Measurements from ENCODE around the gene UACA. TPM values are rescaled to one million over a fixed set of nuclear protein-coding genes. Genes with fewer than 3 reads are reported as not detected.
"Not testable (repeated sequence)": the region's sequence is repeated elsewhere in the genome, so short reads cannot be mapped to it uniquely, and the experiment has no call there.

UACA gene
- polyA plus RNA-seq, 3 donors, result 79.7 to 110 (median 102) TPM

GRCh38 chr15:70669006-70669602 lies 94.3 kb downstream of the UACA start:
- no peak for DNase-seq

- no peak for DNase-seq
Observed at GRCh38 chr15:70665599-70665998, 97.8 kb downstream of the UACA start.

- no peak for DNase-seq
Observed at GRCh38 chr15:70664494-70664893, 98.9 kb downstream of the UACA start.

GRCh38 chr15:70663069-70663468 lies 100.3 kb downstream of the UACA start:
- DNase-seq, result not testable (repeated sequence)

- DNase-seq, result no peak
Observed at GRCh38 chr15:70659662-70660061, 103.7 kb downstream of the UACA start.

- DNase-seq, result no peak
Observed at GRCh38 chr15:70658641-70659040, 104.7 kb downstream of the UACA start.

GRCh38 chr15:70653426-70653825 lies 109.9 kb downstream of the UACA start:
- DNase-seq, result no peak

GRCh38 chr15:70652341-70652740 lies 111.0 kb downstream of the UACA start:
- DNase-seq, result no peak

GRCh38 chr15:70651303-70651845 lies 112.0 kb downstream of the UACA start:
- no peak for DNase-seq

GRCh38 chr15:70650567-70651302 lies 112.6 kb downstream of the UACA start:
- no peak for DNase-seq

GRCh38 chr15:70647396-70647795 lies 116.0 kb downstream of the UACA start:
- DNase-seq, result no peak

- DNase-seq, result no peak
Observed at GRCh38 chr15:70646169-70646568, 117.2 kb downstream of the UACA start.

- no peak for DNase-seq
Observed at GRCh38 chr15:70643783-70644125, 119.6 kb downstream of the UACA start.

- DNase-seq, result no peak
Observed at GRCh38 chr15:70643106-70643782, 120.1 kb downstream of the UACA start.

GRCh38 chr15:70636540-70637165 lies 126.7 kb downstream of the UACA start:
- no peak for DNase-seq

GRCh38 chr15:70635895-70636294 lies 127.5 kb downstream of the UACA start:
- DNase-seq, result no peak

- DNase-seq, result no peak
Observed at GRCh38 chr15:70633991-70634390, 129.4 kb downstream of the UACA start.

- DNase-seq, result no peak
Observed at GRCh38 chr15:70633103-70633831, 130.1 kb downstream of the UACA start.

GRCh38 chr15:70632491-70633102 lies 130.8 kb downstream of the UACA start:
- DNase-seq, result no peak

- DNase-seq, result no peak
Observed at GRCh38 chr15:70632079-70632478, 131.3 kb downstream of the UACA start.

- DNase-seq, result no peak
Observed at GRCh38 chr15:70629735-70630273, 133.6 kb downstream of the UACA start.

All from renal pelvis (tissue), 4 donors.